HG02981 (cell line): ENCODE results near the gene UMPS.

Experiments used
- ATAC-seq: cut with Tn5 transposase; IDR thresholded peaks from one replicate; pipeline ENCODE4 v1.9.1; 2021; ENCODE audit warnings: mild to moderate bottlenecking, moderate library complexity; ENCODE audit not compliant: unreplicated experiment

Gene UMPS

GRCh38 chr3:124730129-124730940, at the start of gene UMPS:
UMPS (plus strand) TSS chr3:124730452; CDS start chr3:124730472, 20 bp downstream.
- ATAC-seq = peak; percentile 96

GRCh38 chr3:124680521-124680920, 49.7 kb upstream of the UMPS start:
- no peak for ATAC-seq

- ATAC-seq = no peak
Observed at GRCh38 chr3:124682263-124682662, 48.0 kb upstream of the UMPS start.

DNA sequence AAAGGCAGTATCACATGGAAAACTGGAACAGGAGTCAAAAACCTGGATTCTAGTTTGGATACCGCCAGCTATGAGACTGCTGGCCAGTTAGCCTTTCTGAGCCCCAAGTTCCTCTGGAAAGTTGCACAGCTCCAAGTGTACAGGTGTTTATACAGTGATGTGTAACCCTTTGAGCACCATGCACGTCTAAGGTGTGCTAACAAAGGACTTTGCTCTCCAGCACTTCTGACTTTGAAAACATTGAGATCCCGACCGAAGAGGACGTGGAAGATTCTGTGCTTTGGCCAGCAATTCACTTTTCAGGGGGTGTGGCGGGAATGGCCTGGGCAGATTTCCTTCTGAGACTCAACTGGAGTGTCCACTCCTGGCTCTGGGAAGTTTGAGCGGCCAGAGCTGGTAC, 45.8 kb upstream of the UMPS start:
- ATAC-seq = no peak

DNA sequence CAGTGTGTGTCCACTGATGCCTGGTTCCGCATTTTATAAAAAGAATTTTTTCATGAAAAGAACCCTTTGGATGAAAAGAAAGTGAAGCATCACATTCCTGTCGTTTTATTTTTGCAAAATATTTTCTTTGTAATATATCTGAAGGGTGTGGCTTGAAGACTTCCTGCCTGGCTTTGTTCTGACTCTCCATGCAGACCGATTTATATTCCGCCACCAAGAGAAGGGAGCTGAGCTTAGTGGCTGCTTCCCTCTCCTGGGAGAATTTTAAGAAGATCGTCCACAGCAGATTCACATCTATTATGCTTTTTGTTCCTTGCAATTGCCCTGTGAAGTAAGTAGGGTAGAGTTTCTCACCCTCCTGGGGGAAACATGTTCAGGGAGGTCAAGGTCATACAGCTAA, 45.2 kb upstream of the UMPS start:
- ATAC-seq = no peak

- no peak for ATAC-seq
Observed at GRCh38 chr3:124685481-124685880, 44.8 kb upstream of the UMPS start.

- no peak for ATAC-seq
Observed at GRCh38 chr3:124686028-124686670, 44.1 kb upstream of the UMPS start.

DNA sequence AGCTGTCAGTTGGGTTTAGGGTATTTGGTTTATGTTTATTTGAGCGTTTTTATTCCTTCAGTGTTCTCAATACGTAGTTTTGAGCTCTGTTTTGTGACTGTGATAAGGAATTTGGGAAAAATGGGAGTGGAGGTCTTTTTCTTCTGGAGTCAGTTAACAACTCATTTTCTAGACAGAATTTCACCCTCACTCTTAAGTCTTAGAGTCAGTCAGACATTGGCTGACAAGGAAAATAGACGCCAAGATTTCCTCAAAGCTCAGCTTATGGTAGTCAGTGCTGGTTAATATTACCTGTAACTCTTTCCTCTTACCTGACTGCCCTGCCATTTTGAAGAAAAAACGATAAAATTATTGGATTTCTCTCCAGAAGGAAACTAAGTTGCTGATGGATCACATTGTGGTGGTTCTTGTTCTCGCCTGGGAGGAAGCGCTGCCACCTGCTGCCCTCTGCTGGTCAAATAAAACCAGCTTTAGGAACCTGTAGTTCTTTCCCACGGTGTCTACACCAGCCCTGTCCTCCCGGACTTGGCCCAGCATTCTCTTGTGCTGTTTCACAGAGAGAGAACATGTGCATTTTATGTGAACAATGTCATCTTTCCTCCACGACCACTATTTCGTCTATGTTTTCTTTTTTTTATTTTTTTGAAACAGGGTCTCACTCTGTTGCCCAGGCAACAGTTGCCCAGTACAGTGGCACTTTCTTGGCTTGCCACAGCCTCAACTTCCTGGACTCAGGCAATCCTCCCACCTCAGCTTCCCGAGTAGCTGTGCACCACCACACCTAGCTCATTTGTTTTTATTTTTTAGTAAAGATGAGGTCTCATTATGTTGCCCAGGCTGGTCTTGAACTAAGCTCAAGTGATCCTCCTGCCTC, 41.4 kb upstream of the UMPS start:
- ATAC-seq = peak; percentile 64

DNA sequence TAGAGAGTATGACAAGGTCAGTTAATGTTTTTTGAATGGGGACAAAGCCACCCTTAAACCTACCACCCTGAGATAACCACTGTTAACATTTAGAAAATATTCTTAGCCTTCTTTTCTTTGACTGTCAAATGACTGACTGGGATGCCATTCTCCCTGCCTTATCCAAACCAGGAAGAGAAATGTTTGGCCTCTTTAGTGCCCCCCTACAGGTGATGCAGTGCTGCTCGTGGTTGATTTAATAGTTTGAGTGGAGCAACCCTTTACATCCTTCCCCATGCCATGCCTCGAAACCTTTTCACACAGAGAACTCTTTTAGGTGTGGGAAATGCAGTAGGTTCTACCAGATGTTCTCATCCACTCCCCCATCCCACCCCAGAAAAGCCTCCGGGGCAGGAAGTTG, 38.7 kb upstream of the UMPS start:
- ATAC-seq = no peak

GRCh38 chr3:124694486-124694885, 35.8 kb upstream of the UMPS start:
- no peak for ATAC-seq

- no peak for ATAC-seq
Observed at GRCh38 chr3:124695369-124695768, 34.9 kb upstream of the UMPS start.

DNA sequence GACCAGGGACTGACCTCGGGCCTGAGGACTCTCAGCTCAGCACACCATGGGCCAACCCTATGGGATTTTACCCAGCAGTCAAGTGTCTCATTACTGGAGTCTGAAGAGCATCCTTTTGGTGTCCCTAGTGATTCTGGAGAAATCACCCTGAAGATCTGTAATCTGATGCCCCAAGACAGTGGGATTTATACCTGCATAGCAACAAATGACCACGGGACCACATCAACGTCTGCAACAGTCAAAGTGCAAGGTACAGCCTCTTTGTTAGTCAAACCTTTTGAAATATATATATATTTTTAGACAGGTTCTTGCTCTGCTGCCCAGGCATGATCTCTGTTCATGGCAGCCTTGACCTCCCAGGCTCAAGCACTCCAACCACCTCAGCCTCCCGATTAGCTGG, 34.2 kb upstream of the UMPS start:
- ATAC-seq = no peak

- no peak for ATAC-seq
Observed at GRCh38 chr3:124697302-124697701, 33.0 kb upstream of the UMPS start.

GRCh38 chr3:124698030-124698770, 32.1 kb upstream of the UMPS start:
- ATAC-seq = no peak

DNA sequence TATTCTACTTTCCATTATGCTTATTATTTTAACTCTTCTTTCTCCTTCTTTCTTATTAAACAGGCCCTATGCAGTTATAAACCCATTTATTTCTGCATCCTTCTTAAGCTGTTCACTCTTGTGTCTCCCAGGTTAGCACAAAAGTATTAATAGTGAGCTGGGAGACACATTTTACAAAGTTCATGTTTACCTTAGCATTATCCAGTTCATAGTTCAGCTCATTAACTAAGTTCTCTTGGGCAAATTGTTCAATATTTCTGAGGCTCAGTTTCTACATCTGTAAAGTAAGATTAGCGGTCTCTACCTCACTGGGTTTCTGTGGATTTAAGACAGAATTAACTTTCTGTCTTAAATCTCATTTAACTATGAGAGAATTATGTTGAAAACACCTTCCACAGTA, 31.2 kb upstream of the UMPS start:
- ATAC-seq = no peak

GRCh38 chr3:124699686-124700396, 30.4 kb upstream of the UMPS start:
- no peak for ATAC-seq

- no peak for ATAC-seq
Observed at GRCh38 chr3:124700880-124701684, 29.2 kb upstream of the UMPS start.

GRCh38 chr3:124701687-124702086, 28.6 kb upstream of the UMPS start:
- ATAC-seq = no peak

DNA sequence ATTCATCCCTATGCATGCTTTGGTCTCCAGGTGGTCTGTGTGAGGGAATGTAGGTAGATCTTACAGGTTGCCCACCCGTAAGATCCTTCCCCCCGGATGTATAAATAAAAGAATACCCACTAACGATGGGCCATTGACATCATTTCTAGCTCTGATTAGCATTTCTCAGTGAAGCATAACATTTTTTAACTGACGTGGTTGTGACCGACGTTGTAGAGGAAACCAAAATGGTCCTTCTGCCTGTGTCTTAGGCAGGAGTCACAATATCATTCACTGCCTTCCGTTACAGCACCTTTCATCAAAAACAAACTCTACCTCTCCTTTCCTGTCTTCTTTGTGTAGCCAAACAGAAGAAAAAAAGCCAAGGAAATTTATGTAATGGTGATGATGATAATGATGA, 27.3 kb upstream of the UMPS start:
- ATAC-seq = no peak
